ENCODE data around the gene TBL3. TPM values are rescaled to one million over a fixed set of nuclear protein-coding genes. Genes with fewer than 3 reads are reported as not detected.

The TBL3 gene
- total RNA-seq, 1 donor from 2014 or later, result 44.5 TPM

- Histone ChIP-seq H3K4me3 (ENCODE audit: low read depth, low read length) (no peak overlapping the region), H3K36me3 (ENCODE audit: control insufficient read depth, insufficient read depth, low read length) (peaks cover 14% of the 10 kb centered on the region), H3K27me3 (ENCODE audit: control insufficient read depth, insufficient read depth, low read length) (peaks cover 11% of the 10 kb centered on the region)
- DNase-seq (ENCODE audit: low read depth), result peak; percentile 85
- peak; percentile 80 for FAIRE-seq
- no peak for TF ChIP-seq CTCF (IDR thresholded peaks at IDR 0.05; ENCODE audit: insufficient read depth, low read length, severe bottlenecking)
Observed at GRCh38 chr16:1993731-1994131, 21.9 kb downstream of the TBL3 start.

- DNase-seq (ENCODE audit: low read depth) (no peak), FAIRE-seq (no peak)
- H3K36me3 ChIP-seq (ENCODE audit: control insufficient read depth, insufficient read depth, low read length), result peaks cover 39% of the 10 kb centered on the region
- TF ChIP-seq CTCF (IDR thresholded peaks at IDR 0.05; ENCODE audit: insufficient read depth, low read length, severe bottlenecking), result no peak
- H3K4me3 ChIP-seq (ENCODE audit: low read depth, low read length), result no peak overlapping the region
- no peaks in the 10 kb centered on the region for H3K27me3 ChIP-seq (ENCODE audit: control insufficient read depth, insufficient read depth, low read length)
Observed at GRCh38 chr16:1997494-1998359, 25.9 kb downstream of the TBL3 start.

GRCh38 chr16:1998360-1998835, 26.5 kb downstream of the TBL3 start:
- no peak for TF ChIP-seq CTCF (IDR thresholded peaks at IDR 0.05; ENCODE audit: insufficient read depth, low read length, severe bottlenecking)
- DNase-seq (ENCODE audit: low read depth), result no peak
- Histone ChIP-seq H3K36me3 (ENCODE audit: control insufficient read depth, insufficient read depth, low read length) (peaks cover 45% of the 10 kb centered on the region), H3K4me3 (ENCODE audit: low read depth, low read length) (no peak overlapping the region), H3K27me3 (ENCODE audit: control insufficient read depth, insufficient read depth, low read length) (no peaks in the 10 kb centered on the region)
- FAIRE-seq, result no peak

- Histone ChIP-seq H3K36me3 (ENCODE audit: control insufficient read depth, insufficient read depth, low read length) (peaks cover 49% of the 10 kb centered on the region), H3K4me3 (ENCODE audit: low read depth, low read length) (no peak overlapping the region), H3K27me3 (ENCODE audit: control insufficient read depth, insufficient read depth, low read length) (no peaks in the 10 kb centered on the region)
- no peak for TF ChIP-seq CTCF (IDR thresholded peaks at IDR 0.05; ENCODE audit: insufficient read depth, low read length, severe bottlenecking)
- FAIRE-seq, result no peak
- no peak for DNase-seq (ENCODE audit: low read depth)
Observed at GRCh38 chr16:1998852-1999801, 27.3 kb downstream of the TBL3 start.

GRCh38 chr16:1999866-2000514, 28.1 kb downstream of the TBL3 start:
- Histone ChIP-seq H3K4me3 (ENCODE audit: low read depth, low read length) (no peak overlapping the region), H3K27me3 (ENCODE audit: control insufficient read depth, insufficient read depth, low read length) (no peaks in the 10 kb centered on the region)

More at GRCh38 chr16:1999866-2000514, 28.1 kb downstream of the TBL3 start:
- H3K36me3 ChIP-seq (ENCODE audit: control insufficient read depth, insufficient read depth, low read length), result peaks cover 54% of the 10 kb centered on the region
- DNase-seq (ENCODE audit: low read depth), result no peak
- FAIRE-seq, result no peak
- TF ChIP-seq CTCF (IDR thresholded peaks at IDR 0.05; ENCODE audit: insufficient read depth, low read length, severe bottlenecking), result no peak
